OCI-LY7 (cell line): Measurements from ENCODE around the gene ZNF800. TPM values are rescaled to one million over a fixed set of nuclear protein-coding genes. Genes with fewer than 3 reads are reported as not detected.

ENCODE experiments used
- BruUV-seq: library from RNA; stranded (reverse); fragments of 400-500 nt; replicated peaks from 2 replicates; lab custom pipeline; 2021; lab: Mats Ljungman, UMichigan
- CTCF ChIA-PET: fragments of 300-600 bp; sonication (Branson Sonifier 250); formaldehyde crosslinking; loops from one replicate; lab custom pipeline; 2022; ENCODE audit warnings: antibody characterized with exemption; ENCODE audit not compliant: unreplicated experiment; lab: Charles Lee
- POLR2A ChIA-PET: fragments of 300-600 bp; sonication (Branson Sonifier 250); formaldehyde crosslinking; loops from one replicate; lab custom pipeline; 2022; ENCODE audit warnings: antibody characterized with exemption; lab: Charles Lee
- DNase-seq: peaks from one replicate; pipeline ENCODE4 v3.0.0-alpha.2; 2015; ENCODE audit warnings: low spot score
- H2AFZ ChIP-seq: fragments of 200-600 bp; sonication (generic), shearing (Covaris generic); 2 replicates; pipeline ENCODE4 v1.6.1; 2014; ENCODE audit warnings: mild to moderate bottlenecking, antibody characterized with exemption, low read length, moderate library complexity
- H3K27ac ChIP-seq: fragments of 200-600 bp; sonication (generic); 2 replicates; pipeline ENCODE4 v1.5.1; 2014; ENCODE audit warnings: mixed run types, low read depth, mild to moderate bottlenecking, moderate library complexity, low read length, inconsistent platforms; ENCODE audit not compliant: poor library complexity, severe bottlenecking
- H3K36me3 ChIP-seq: fragments of 200-600 bp; sonication (generic); 2 replicates; pipeline ENCODE4 v1.6.1; 2014; ENCODE audit warnings: mild to moderate bottlenecking, antibody characterized with exemption, low read length, moderate library complexity, mixed read lengths; ENCODE audit not compliant: insufficient read depth
- H3K4me1 ChIP-seq: fragments of 200-600 bp; sonication (generic); 2 replicates; pipeline ENCODE4 v1.5.1; 2014; ENCODE audit warnings: mild to moderate bottlenecking, low read length; ENCODE audit not compliant: insufficient read depth, poor library complexity, severe bottlenecking
- H3K4me2 ChIP-seq: fragments of 200-600 bp; sonication (generic); 2 replicates; pipeline ENCODE4 v1.6.1; 2014; ENCODE audit warnings: mild to moderate bottlenecking, low read length
- H3K4me3 ChIP-seq: fragments of 200-600 bp; sonication (generic); 2 replicates; pipeline ENCODE4 v1.5.1; 2014; ENCODE audit warnings: mild to moderate bottlenecking, low read depth, low read length; ENCODE audit not compliant: poor library complexity, severe bottlenecking
- H3K79me2 ChIP-seq: fragments of 200-600 bp; sonication (generic); 2 replicates; pipeline ENCODE4 v1.6.1; 2016; ENCODE audit warnings: low read depth, mild to moderate bottlenecking, low read length, moderate library complexity, mixed read lengths; ENCODE audit not compliant: insufficient read depth
- H3K9me2 ChIP-seq: fragments of 200-600 bp; sonication (generic); 2 replicates; pipeline ENCODE4 v1.6.1; 2016; ENCODE audit warnings: mild to moderate bottlenecking, low read length, mixed read lengths; ENCODE audit not compliant: insufficient read depth
- H3K9me3 ChIP-seq: fragments of 200-600 bp; sonication (generic); 2 replicates; pipeline ENCODE4 v1.6.1; 2014; ENCODE audit warnings: mild to moderate bottlenecking, mixed run types, low read length, mixed read lengths
- H4K20me1 ChIP-seq: fragments of 200-600 bp; sonication (generic); 2 replicates; pipeline ENCODE4 v1.6.1; 2014; ENCODE audit warnings: mild to moderate bottlenecking, antibody characterized with exemption, low read length, moderate library complexity, mixed read lengths; ENCODE audit not compliant: insufficient read depth
- CTCF ChIP-seq: fragments of 200-600 bp; sonication (generic); conservative IDR thresholded peaks from 2 replicates; pipeline ENCODE4 v1.5.1; 2014; ENCODE audit warnings: mild to moderate bottlenecking, antibody characterized with exemption, low read length, moderate library complexity, mixed read lengths
- EZH2phosphoT487 ChIP-seq: fragments of 200-600 bp; sonication (generic); IDR thresholded peaks from 2 replicates; pipeline ENCODE4 v1.6.1; 2018; ENCODE audit warnings: low read depth, borderline replicate concordance, mild to moderate bottlenecking, mixed run types, antibody characterized with exemption, low read length, moderate library complexity, mixed read lengths
- intact Hi-C: fragments of 100-400 bp; cut with micrococcal nuclease; formaldehyde crosslinking; loops from one replicate; pipeline ENCODE4 v1.10.0; 2022; ENCODE audit not compliant: unreplicated experiment
- total RNA-seq, 2 experiments: library from RNA; depleted of rRNA in 1 of 2; stranded (reverse); fragments of >200 nt in 1 of 2; shearing (Covaris generic) in 1 of 2; gene quantifications; 2 replicates each; pipeline ENCODE4 v1.2.3, GENCODE V29; 2014 to 2022

ZNF800 gene
- total RNA-seq, 2 experiments from 2014 or later, result 23.9 to 42.2 TPM

GRCh38 chr7:127347567-127348246 lies 44.8 kb downstream of the ZNF800 start:
- intact Hi-C loops, result no loop called here
- no peaks in the 10 kb centered on the region for H3K4me1 ChIP-seq
- no peaks in the 10 kb centered on the region for H3K9me2 ChIP-seq
- TF ChIP-seq EZH2phosphoT487 (no peak), CTCF (no peak)
- no peak overlapping the region for H3K4me3 ChIP-seq
- H2AFZ ChIP-seq, result no peak overlapping the region
- H4K20me1 ChIP-seq, result no peaks in the 10 kb centered on the region
- DNase-seq, result no peak
- H3K4me2 ChIP-seq, result peak overlapping the region; percentile 33; the same call in 1 of the 2 replicates
- no peaks in the 10 kb centered on the region for H3K79me2 ChIP-seq
- no TSS peak for BruUV-seq
- no peak overlapping the region for H3K27ac ChIP-seq
- POLR2A ChIA-PET, result no interaction called here
- no peaks in the 10 kb centered on the region; the same call in 1 of the 2 replicates for H3K9me3 ChIP-seq
- CTCF ChIA-PET, result no interaction called here
- H3K36me3 ChIP-seq, result peaks cover 4% of the 10 kb centered on the region; the same call in 1 of the 2 replicates

GRCh38 chr7:127346575-127347256 lies 45.8 kb downstream of the ZNF800 start:
- H3K9me3 ChIP-seq, result no peaks in the 10 kb centered on the region; the same call in 1 of the 2 replicates
- no peaks in the 10 kb centered on the region for H3K9me2 ChIP-seq
- H3K36me3 ChIP-seq, result peaks cover 3% of the 10 kb centered on the region; the same call in 1 of the 2 replicates
- no peak for DNase-seq
- H3K4me2 ChIP-seq, result no peak overlapping the region
- no TSS peak for BruUV-seq
- no peaks in the 10 kb centered on the region for H4K20me1 ChIP-seq
- H2AFZ ChIP-seq, result no peak overlapping the region
- H3K4me3 ChIP-seq, result no peak overlapping the region
- CTCF ChIA-PET, result no interaction called here
- H3K27ac ChIP-seq, result no peak overlapping the region
- TF ChIP-seq EZH2phosphoT487, result no peak
- no peak for TF ChIP-seq CTCF
- intact Hi-C loops, result no loop called here
- POLR2A ChIA-PET, result no interaction called here
- no peaks in the 10 kb centered on the region for H3K79me2 ChIP-seq
- H3K4me1 ChIP-seq, result no peaks in the 10 kb centered on the region
